ENCODE measurements around the gene ITGB7.

- TF ChIP-seq REST (IDR thresholded peaks at IDR 0.05; ENCODE audit: insufficient replicate concordance, low read depth), result no peak
- TF ChIP-seq, protein P1, sequence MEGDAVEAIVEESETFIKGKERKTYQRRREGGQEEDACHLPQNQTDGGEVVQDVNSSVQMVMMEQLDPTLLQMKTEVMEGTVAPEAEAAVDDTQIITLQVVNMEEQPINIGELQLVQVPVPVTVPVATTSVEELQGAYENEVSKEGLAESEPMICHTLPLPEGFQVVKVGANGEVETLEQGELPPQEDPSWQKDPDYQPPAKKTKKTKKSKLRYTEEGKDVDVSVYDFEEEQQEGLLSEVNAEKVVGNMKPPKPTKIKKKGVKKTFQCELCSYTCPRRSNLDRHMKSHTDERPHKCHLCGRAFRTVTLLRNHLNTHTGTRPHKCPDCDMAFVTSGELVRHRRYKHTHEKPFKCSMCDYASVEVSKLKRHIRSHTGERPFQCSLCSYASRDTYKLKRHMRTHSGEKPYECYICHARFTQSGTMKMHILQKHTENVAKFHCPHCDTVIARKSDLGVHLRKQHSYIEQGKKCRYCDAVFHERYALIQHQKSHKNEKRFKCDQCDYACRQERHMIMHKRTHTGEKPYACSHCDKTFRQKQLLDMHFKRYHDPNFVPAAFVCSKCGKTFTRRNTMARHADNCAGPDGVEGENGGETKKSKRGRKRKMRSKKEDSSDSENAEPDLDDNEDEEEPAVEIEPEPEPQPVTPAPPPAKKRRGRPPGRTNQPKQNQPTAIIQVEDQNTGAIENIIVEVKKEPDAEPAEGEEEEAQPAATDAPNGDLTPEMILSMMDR (IDR thresholded peaks at IDR 0.05; ENCODE audit: insufficient read depth, low read length), result no peak
- no peak for TF ChIP-seq POLR2AphosphoS5 (IDR thresholded peaks at IDR 0.05; ENCODE audit: low read depth)
These were observed 59.9 kb downstream of the ITGB7 start for GRCh38 chr12:53147181-53147580.
